Measurements from ENCODE around the gene CFDP1.
A peak's percentile ranks its signal among the peaks of the same experiment; 100 is the strongest.

Gene CFDP1

DNA sequence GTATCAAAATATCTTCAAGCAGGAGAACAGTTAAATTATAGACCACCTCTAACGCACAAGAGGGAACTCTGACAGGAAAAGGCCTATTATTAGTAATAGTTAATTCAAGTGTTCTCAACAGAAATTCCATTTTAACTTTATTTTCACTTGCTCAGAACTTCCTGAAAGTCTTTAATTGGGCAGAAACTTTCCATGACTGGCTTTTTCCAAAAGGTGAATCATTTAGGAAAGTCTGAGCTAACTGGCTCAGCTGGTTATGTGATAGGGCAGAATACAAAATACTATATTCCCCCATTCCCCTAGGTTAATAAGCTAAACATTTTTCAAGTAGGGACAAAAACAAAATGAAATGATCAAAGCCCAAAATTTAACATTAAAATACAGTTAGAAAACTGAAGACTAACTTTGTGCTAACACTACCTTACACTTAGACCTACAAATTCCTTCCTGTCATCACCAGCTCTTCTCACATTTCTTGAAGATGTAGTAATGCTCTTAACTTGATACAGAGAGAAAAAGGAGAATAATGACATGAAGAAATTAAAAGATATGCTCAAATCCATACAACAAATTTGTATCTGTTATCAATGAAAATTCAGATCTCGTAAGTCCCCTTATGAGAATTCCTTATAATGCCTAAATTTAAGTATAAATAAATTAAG is 31.0 kb downstream of the CFDP1 start:
- DNase-seq: no peak

DNA sequence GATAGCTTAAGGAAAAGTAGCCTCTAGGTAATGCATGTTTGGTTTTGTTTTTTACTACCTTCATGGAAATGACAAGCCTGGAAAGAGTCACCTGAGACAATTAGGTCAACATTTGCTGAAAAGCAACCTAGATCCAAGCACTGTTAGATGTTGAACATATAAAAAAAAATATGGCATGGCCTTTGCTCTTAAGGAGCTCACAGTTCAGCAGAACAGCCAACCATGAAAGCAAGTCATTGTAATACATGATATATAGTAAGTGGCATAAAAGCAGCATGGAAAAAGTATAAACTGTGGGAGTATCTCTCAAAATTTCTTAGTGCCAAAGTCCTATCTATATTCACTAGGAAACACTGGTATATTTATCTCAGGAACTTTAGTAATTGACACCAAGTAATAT is 31.6 kb downstream of the CFDP1 start:
- no peak for DNase-seq

DNA sequence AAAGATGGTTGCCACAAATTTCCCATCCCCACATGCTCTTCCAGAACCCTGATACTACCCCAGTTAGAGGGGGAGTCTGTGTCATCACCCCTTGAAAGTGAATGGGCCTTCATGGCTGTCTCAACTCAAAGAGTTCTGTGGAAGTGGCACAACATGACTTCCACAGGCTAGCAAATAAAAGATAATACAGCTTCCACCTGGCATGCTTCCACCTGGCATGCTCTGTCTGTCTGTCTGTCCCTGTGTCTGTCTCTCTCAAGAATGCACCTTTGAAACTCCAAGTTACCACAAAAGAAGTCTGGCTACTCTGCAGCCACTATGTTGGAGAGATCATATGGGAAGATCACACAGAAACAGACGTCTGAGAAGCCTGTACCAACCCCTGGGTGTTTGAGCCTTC is 35.0 kb downstream of the CFDP1 start:
- no peak for DNase-seq

DNA sequence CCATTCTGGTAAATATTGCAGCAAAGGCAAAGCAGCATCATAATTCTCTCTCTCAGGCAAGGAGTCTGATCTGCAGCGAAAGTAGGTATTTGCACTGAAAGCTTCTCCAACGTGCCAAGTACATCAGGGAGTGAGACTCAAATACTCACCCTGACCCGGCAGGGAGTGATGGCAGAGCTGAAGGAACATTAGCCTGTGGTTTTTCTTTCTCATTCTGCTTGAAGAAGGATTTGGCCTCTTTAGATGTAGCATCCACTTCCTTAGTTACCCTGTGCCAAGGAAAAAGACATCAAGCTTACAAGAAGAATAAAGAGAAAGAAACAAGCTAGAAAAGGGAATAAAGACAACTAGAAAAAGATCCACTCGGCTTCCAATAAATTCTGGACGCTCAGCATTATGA is 38.4 kb downstream of the CFDP1 start:
- DNase-seq: no peak

DNA sequence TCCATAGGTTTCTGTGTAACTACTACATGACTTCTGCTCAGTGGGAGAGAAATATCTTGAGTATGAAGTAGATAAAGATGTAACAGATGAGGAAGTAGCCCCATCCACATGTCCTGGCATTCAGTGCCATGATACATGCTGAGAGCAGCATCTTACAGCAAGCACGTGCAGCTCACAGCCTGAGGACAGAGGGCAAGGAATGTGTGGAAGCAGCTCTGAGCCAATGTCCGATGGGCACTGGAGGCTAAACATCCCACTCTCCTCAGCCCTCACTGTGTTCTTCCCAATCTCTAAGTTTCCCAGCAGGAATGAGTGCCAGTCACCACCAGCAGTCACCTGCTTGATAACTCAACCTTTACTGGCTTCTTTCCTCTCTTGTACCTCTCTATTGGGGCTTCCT is 40.4 kb downstream of the CFDP1 start:
- no peak for DNase-seq

DNA sequence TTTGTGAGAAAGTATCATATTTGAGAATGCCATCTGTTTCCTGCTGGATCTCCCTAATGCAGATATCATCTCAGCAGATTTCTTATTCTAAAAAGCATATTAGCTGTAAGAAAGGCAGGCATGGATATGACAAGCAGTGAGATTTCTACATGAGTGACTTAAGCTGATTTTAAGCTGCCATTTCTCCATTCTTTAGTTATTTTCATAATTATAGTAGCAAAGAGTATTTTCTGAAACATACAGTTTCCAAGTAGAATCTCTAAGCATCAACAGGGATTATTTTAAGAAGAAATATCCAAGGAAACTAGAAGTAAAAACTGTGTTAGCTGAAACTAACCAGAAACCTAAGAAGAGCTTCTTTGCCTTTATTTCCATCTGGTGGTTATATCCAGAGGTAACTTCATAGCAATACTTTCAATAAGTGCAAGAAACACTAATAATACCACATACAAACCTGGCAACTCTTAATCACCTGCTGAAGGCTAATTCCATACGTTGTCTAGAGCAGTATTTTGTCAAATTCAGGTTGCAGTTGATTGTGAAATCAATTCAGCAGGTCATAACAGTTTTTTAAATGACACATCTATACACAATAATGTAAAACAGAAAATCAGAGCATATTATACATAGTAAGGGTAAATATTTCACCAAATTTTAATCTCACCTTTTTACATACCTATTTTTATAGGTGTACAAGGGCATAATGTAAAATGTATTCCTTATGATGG is 42.2 kb downstream of the CFDP1 start:
- DNase-seq: no peak

DNA sequence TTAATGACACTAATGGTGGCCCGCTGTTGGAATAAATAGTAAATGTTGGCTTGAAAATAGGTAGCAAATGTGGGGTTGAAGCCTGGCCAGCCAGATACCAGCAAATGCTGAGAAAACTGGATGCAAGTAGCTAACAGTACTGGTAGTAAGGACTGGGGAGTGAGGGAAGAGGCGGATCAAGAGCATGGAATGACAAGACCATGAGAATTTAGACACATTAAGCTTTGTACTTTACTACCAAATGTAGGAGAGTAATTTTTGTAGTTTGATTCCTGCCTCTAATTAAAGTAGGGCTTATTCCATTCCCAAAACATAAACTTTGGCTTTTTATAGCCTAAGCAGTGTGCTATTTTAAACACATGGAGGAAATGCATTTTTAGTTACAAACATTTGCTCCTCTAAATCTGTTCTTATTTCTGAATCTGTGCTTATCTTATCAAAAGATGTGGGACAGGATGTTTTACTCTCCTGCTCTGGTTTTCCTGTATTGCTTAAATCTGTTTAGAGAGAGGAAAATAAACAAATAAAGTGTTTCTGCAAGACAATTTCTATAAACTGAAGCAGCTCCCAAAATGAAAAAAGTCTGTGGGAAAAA is 44.1 kb downstream of the CFDP1 start:
- DNase-seq: no peak

DNA sequence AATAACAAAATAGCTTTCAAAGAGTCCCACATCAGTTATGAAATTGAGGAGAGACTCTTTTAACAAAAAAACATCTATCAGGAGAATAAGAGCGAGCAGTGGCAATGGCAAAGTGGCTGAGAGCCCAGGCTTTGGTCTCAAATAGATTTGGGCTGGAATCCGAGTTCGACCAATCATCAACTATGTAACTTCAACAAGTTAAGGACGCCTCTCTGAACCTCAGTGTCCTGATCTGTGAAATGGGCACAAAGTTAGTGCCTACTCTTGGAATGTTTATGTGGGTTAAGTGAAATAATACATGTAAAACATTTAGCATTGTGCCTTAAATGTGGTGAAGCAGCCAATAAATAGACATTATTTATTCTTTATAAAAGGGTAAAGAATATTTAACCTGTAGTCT is 45.4 kb downstream of the CFDP1 start:
- DNase-seq: no peak

DNA sequence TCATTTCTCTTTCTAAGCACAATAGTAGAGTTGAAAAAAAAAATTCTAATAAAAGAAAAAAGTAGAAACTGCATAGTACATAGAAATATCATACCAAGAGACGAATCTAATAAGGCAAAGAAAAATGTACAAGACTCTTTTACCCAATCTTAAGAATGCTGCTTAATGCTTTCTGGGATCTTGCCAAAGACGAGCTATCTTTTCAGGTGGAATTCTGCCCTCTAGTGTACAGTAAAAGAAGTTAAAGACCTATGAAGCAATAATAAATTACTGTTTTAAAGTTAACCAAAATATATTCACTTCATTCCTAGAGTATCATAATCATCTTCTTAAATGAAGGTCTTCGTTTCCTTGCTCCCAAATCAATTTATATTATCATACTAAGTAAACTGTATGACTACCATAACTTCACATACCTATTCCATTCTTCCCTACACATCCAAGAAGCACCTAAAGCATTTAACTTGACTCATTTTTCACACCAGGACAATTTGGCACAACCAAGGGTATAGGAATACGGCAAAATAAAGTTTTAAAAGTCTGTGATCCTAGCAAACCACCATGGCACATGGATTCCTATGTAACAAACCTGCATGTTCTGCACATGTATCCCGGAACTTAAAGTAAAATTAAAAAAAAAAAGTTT is 47.7 kb downstream of the CFDP1 start:
- no peak for DNase-seq

DNA sequence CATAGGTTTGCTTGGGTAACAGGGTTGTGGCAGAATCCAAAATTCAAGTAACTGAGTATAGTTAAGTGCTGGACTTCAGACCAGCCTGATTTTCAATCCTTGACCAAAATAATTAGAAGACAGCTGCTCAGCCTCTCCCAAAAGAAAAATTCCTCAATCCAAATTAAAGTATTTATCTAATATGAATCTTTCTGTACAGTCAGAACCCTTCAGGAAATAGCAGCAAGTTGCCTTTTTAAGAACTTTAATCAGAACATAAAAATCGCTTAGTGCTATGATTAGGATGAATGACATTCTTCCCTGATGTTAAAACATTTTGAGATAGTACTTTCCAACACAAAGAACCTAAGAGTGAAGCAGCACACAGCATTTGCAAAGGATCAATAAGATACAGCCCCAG is 50.2 kb downstream of the CFDP1 start:
- no peak for DNase-seq

DNA sequence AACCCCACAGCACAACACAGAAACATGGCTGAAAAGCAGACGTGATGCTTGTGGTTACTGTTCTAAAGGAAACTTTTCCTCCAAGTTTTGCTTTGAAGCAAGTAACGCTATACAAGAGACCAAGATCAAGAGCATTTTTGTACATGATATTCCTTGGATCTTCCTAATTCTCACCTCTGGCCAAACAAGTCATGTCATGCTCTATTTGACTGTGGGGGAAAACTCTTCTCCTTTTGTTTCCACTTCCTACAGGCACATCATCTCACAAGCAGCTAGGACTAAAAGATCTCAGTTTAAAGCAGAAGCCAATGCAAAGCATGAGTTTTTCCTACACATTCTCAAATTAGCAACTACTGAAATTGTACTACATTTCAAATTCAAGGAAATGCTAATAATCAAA is 50.7 kb downstream of the CFDP1 start:
- DNase-seq: no peak

DNA sequence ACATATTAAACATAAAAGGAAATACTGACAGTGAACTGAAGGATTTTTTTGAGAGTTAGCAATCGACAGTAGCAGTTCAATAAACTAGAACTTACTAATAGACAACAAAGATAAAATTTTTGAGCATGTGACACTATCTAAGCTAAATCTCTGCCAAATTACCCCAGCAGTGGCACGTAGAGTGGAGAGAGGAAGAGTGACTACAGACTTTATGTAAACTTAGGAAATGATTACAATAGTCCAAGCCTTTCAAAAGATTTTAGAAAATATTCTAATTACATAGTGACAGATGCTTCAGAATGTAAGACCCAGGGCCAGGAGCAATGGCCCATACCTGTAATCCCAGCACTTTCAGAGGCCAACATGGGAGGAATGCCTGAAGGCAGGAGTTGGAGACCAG is 52.4 kb downstream of the CFDP1 start:
- no peak for DNase-seq

DNA sequence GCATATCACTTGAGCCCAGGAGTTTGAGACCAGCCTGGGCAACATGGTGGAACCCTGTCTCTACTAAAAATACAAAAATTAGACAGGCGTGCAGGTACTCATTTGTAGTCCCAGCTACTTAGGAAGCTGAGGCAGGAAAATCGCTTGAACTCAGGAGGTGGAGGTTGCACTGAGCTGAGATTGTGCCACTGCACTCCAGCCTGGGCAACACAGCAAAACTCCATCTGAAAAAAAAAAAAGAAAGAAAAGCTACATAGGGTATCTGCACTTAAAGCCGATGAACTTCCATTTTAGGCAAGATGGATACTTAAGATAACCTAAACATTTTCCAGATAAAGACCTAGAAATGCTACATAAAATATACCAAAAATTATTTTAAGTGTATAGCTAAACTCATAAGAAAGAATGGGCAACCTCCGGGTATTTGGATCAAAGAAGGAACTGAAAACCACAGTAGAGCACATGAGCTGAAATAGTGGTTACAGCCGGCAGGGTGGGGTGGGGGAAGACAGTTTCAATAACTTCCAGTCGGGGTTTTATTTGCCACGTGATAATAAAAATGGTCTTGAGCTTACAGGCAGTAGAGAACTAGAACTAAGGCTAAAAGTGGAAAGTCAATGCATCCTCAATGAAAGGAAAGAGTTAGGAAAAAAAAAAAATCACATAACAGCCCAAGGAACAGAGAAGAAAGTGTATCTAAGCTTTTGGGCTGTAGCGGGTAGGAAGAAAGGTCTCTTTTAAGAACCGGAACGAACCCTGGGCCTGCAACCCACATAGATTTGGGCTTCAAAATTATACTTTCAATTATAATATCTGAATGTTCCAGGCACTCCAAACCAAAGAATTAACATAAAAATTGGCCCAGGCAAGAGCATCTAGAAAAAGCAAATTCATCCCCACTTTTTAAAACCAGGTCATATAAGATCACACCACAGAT is 53.1 kb downstream of the CFDP1 start:
- no peak for DNase-seq

DNA sequence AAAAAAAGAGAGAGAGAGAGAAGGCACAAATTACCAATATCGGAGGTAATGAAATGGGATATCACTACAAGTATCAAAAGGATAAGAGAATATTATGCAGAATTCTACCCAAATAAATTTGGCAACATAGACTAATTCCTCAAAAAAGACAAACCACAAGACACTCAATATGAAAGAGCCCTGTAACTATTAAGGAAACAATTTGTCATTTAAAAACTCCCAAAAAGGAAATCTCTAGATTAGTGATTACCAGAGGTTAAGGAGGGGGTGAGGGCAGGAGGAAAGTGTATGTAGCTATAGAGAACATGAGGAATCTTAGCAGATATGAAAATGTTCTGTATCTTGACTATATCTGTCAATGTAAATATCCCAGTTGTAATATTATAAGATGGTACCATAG is 54.0 kb downstream of the CFDP1 start:
- no peak for DNase-seq

DNA sequence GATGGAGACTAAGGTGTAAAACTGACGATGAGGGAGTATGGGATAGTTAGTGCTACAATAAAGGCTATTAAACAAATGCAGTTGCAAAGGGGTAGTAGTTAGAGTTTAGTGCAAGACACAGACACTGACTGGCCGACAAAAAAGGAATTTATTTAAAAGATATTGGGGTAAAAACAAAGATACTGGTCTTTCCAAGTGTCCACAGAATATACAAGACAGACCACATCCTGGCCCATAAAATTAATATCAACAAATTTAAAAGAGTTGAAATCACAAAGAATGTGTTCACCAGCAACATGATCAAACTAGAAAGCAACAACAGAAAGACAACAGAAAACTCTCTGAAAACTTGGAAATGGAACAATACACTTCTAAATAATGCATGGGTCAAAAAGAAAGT is 54.7 kb downstream of the CFDP1 start:
- no peak for DNase-seq

DNA sequence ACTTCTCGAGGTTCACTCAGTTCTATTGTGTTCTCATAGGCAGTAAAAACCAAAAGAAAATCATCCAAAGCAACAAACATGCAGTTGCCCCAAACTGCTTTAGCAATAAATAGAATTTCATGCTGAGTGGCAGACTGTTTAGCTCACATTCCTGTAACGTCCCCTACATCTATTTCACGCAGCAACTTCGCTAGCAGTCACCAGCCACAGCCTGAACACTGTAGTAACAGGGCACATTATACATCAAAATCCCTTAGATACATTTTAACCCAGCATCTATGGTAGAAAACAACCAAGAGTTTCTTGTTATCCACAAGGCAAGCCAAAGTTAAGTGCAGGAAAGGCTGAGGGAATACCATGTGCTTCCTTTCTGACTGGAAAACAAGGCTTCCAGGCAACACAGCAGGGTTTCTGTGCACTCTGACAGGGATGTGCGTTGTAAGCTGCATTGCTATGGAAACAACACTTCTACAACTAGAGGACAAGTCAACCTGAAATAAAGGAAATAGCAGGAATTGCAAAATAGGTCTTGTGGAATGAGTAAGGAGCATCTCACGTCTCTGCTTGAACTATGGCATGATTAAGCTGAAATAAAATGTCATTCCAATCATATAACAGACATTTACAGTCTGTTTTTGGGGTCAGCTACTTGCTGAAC is 55.4 kb downstream of the CFDP1 start:
- peak; percentile 26 for DNase-seq

DNA sequence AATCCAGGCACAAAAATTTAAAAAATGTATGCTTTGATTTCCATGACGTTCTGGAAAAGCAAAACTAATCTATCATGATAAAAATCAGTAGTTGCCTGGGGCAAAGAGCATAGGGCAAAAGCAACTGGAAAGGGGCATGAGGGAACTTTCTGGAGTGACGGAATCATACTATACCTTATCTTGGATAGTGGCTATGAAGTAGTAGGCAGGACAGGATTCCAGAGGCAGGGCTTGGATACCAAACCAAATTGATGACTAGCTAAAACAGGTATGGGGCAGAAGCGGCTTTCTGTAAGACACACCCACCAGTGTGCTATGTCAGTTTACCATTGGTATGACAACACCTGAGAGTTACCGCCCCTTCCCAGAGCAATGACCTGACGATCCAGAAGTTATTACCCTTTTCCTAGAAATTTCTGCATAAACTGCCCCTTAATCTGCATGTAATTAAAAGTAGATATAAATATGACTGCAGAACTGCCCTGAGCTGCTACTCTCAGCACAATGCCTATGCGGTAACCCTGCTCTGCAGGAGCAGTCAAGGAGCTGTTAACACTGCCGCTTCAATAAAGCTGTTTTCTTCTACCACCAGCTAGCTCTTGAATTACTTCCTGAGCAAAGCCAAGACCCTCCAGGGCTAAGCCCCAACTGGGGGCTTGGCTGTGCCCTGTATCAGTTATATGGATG is 56.7 kb downstream of the CFDP1 start:
- no peak for DNase-seq

DNA sequence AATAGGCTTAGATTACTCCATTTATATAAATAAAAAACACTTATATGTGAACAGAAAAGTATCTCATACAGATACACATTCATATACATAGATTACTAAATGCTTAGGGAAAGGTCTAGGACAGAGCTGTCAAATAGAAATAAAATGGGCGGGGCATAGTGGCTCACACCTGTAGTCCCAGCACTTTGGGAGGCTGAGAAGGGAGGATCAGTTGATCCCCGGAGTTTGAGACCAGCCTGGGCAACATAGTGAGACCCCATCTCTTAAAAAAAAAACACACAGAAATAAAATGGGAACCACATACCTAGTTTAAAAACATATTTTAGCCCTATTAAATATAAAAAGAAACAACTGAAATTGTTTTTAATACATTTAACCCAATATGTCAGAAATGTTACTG is 58.9 kb downstream of the CFDP1 start:
- DNase-seq: no peak

DNA sequence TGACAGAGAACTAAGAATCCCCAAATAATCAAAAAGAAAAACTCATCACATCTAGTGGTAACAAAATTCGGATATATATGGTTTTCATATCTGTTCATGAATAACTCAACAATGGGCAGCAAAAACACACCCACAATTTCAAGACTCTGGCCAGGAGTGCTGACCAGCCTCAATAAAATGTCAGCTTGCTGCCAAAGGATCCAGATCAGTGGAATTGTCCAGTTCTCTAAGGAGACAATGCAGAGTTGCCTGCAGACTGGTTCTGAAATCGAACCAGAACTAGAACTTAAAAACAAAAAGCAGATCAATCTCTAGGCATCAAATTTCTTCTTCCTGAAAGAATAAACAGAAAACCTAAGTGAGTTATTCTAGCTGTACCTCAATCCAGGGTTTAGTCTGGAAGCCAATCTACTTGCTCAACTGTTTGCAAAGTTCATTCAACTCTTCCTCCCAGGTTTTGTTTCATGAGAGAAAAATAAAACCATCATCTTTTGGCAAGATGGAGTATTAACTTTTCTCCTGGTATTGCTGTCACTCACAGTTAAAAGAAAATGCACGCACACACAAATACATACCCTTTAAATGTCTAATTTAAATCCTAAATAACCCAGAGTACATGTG is 61.0 kb downstream of the CFDP1 start:
- DNase-seq: no peak

DNA sequence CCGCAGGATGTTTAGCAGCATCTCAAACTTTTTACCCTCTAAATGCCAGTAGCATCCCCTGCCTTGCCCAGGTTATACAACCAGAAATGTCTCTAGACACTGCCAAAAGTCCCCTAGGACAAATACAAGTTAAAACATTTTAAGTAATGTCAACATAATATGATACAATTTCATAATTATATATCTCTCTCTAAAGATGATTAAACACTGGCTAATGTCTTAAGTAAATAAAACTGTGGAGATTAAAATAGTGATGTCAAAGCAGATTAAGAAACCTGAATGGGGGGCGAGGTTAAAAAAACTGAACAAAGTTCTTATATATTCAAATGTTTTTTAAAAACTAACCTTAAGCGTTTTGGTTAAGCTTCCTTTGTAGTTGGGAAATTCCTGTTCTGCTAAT is 62.1 kb downstream of the CFDP1 start:
- no peak for DNase-seq

DNA sequence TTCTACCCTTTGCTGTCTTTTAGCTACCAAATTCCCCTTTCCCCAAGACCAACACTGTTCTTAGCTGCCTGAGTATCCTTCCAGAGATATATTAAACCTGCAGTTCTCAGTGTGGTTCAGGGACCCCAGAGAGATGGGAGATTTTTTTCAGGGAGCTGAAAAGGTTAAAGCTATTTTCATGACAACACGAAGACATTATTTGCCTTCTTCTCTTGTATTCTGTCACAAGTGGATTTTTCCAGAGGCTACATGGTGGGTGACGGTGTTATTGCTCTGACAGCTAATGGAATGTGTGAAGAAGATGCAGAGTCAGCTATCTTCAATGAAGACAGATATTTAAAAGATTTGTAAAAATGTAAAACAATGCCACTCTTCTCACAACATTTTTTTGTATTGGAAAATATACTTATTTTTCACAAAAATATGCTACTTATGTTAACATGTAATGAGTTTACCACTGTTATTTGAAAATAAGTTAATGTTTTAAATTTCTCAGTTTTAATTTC is 69.0 kb downstream of the CFDP1 start:
- DNase-seq: no peak

Data from T1000 (cell line).